ENCODE measurements around the gene PNPLA1.

PNPLA1 gene

GRCh38 chr6:36249536-36249935, 20.3 kb upstream of the PNPLA1 start:
- no peak for TF ChIP-seq ZC3H10 (CRISPR knock-in tag; IDR thresholded peaks at IDR 0.05)
- no peak for TF ChIP-seq ARNTL (CRISPR knock-in tag; IDR thresholded peaks at IDR 0.05; ENCODE audit: borderline replicate concordance, low read depth)
- TF ChIP-seq PATZ1 (CRISPR knock-in tag; IDR thresholded peaks at IDR 0.05; ENCODE audit: borderline replicate concordance): no peak
- TF ChIP-seq ZNF8 (CRISPR knock-in tag; IDR thresholded peaks at IDR 0.05): no peak
- TF ChIP-seq ESRRG (CRISPR knock-in tag; IDR thresholded peaks at IDR 0.05): no peak
- TF ChIP-seq ISL1 (CRISPR knock-in tag; IDR thresholded peaks at IDR 0.05): no peak
- TF ChIP-seq RARB (CRISPR knock-in tag; IDR thresholded peaks at IDR 0.05): no peak
- TF ChIP-seq TOX (CRISPR knock-in tag; IDR thresholded peaks at IDR 0.05; ENCODE audit: borderline replicate concordance): no peak
- no peak for TF ChIP-seq OSR1 (CRISPR knock-in tag; IDR thresholded peaks at IDR 0.05)
- TF ChIP-seq ZNF565 (CRISPR knock-in tag; conservative IDR thresholded peaks at IDR 0.05; ENCODE audit: low read depth): no peak
- TF ChIP-seq ZFP3 (CRISPR knock-in tag; IDR thresholded peaks at IDR 0.05): no peak
- TF ChIP-seq TSHZ2 (CRISPR knock-in tag; IDR thresholded peaks at IDR 0.05): no peak
- no peak for TF ChIP-seq POU6F1 (CRISPR knock-in tag; IDR thresholded peaks at IDR 0.05; ENCODE audit: borderline replicate concordance, low read depth)
- TF ChIP-seq CSRNP3 (CRISPR knock-in tag; IDR thresholded peaks at IDR 0.05): no peak
- no peak for ATAC-seq

GRCh38 chr6:36252005-36252404, 17.9 kb upstream of the PNPLA1 start:
- no peak for TF ChIP-seq ZFP3 (CRISPR knock-in tag; IDR thresholded peaks at IDR 0.05)
- TF ChIP-seq ZFP30 (CRISPR knock-in tag; IDR thresholded peaks at IDR 0.05): no peak
- TF ChIP-seq ESRRG (CRISPR knock-in tag; IDR thresholded peaks at IDR 0.05): no peak
- TF ChIP-seq PPARA (CRISPR knock-in tag; IDR thresholded peaks at IDR 0.05; ENCODE audit: borderline replicate concordance): no peak
- no peak for TF ChIP-seq CSDC2 (CRISPR knock-in tag; IDR thresholded peaks at IDR 0.05)
- TF ChIP-seq BACH2 (CRISPR knock-in tag; IDR thresholded peaks at IDR 0.05; ENCODE audit: borderline replicate concordance): no peak
- no peak for TF ChIP-seq POU6F1 (CRISPR knock-in tag; IDR thresholded peaks at IDR 0.05; ENCODE audit: borderline replicate concordance, low read depth)
- TF ChIP-seq CREB5 (CRISPR knock-in tag; IDR thresholded peaks at IDR 0.05; ENCODE audit: low read depth): no peak
- no peak for TF ChIP-seq TSHZ2 (CRISPR knock-in tag; IDR thresholded peaks at IDR 0.05)
- no peak for TF ChIP-seq ISL1 (CRISPR knock-in tag; IDR thresholded peaks at IDR 0.05)
- no peak for TF ChIP-seq ARNTL (CRISPR knock-in tag; IDR thresholded peaks at IDR 0.05; ENCODE audit: borderline replicate concordance, low read depth)
- TF ChIP-seq CSRNP3 (CRISPR knock-in tag; IDR thresholded peaks at IDR 0.05): no peak
- TF ChIP-seq GLIS3 (CRISPR knock-in tag; IDR thresholded peaks at IDR 0.05): no peak
- ATAC-seq: no peak
